GM10248 (cell line): ENCODE data around the gene SNAI3.

Experiments
- CTCF ChIA-PET: fragments of 300-600 bp; sonication (Branson Sonifier 250); formaldehyde crosslinking; extraction: SDS; loops from one replicate; lab custom pipeline; 2021; ENCODE audit warnings: antibody characterized with exemption; lab: Yijun Ruan, JAX
- POLR2A ChIA-PET: fragments of 350-650 bp; sonication (Branson Sonifier 250); formaldehyde crosslinking; extraction: SDS; loops from one replicate; lab custom pipeline; 2020; ENCODE audit warnings: antibody characterized with exemption; lab: Yijun Ruan, JAX
- DNase-seq: peaks from one replicate; pipeline ENCODE4 v3.0.0; 2012; ENCODE audit errors: extremely low spot score
- CTCF ChIP-seq: IDR thresholded peaks from 2 replicates; pipeline ENCODE4 v1.5.1; 2012; ENCODE audit warnings: mild to moderate bottlenecking, low read depth; ENCODE audit errors: extremely low read depth, missing control alignments, control extremely low read depth

Gene SNAI3

GRCh38 chr16:88702371-88703210, 16.3 kb upstream of the SNAI3 start:
- ChIA-PET POLR2A (interaction anchor here (0.6 to 1.1 kb wide), 2 partner anchors 15 to 79 kb away, joined by 3 to 4 read pairs; no protein-coding TSS in a partner anchor), CTCF (interaction anchor here (0.8 to 2.9 kb wide), 6 partner anchors 15 to 34 kb away, joined by 3 to 14 read pairs (median 4); no protein-coding TSS in a partner anchor)
- DNase-seq: no peak
- TF ChIP-seq CTCF: no peak

- no peak for TF ChIP-seq CTCF
- CTCF ChIA-PET: interaction anchor here (0.8 to 2.9 kb wide), 4 partner anchors 15 to 35 kb away, joined by 3 to 14 read pairs (median 4); no protein-coding TSS in a partner anchor
- POLR2A ChIA-PET: interaction anchor here (0.6 to 1.1 kb wide), 3 partner anchors 14 to 80 kb away, joined by 3 to 4 read pairs (median 3); no protein-coding TSS in a partner anchor
- no peak for DNase-seq
These were observed 15.5 kb upstream of the SNAI3 start for GRCh38 chr16:88701581-88702370.

GRCh38 chr16:88700636-88701482, 14.6 kb upstream of the SNAI3 start:
- no peak for TF ChIP-seq CTCF
- DNase-seq: peak; percentile 92
- POLR2A ChIA-PET: interaction anchor here (0.6 kb wide), 1 partner anchor 50 kb away, joined by 3 read pairs; no protein-coding TSS in a partner anchor
- CTCF ChIA-PET: interaction anchor here (2.9 kb wide), 1 partner anchor 36 kb away, joined by 14 read pairs; no protein-coding TSS in a partner anchor

- CTCF ChIA-PET: interaction anchor here (2.9 kb wide), 1 partner anchor 37 kb away, joined by 14 read pairs; no protein-coding TSS in a partner anchor
These were observed 14.0 kb upstream of the SNAI3 start for GRCh38 chr16:88700322-88700635.

GRCh38 chr16:88699180-88699579, 12.9 kb upstream of the SNAI3 start:
- no peak for DNase-seq
- no peak for TF ChIP-seq CTCF
- CTCF ChIA-PET: interaction anchor here (1.2 kb wide), 1 partner anchor 19 kb away, joined by 3 read pairs; no protein-coding TSS in a partner anchor
- POLR2A ChIA-PET: no interaction called here

More at GRCh38 chr16:88700322-88700635, 14.0 kb upstream of the SNAI3 start:
- no peak for DNase-seq
- POLR2A ChIA-PET: no interaction called here
- no peak for TF ChIP-seq CTCF
